ENCODE measurements around the gene TMEM170B.

Gene TMEM170B

GRCh38 chr6:11580686-11581405, 43.3 kb downstream of the TMEM170B start:
- peaks cover 16% of the 10 kb centered on the region for H3K36me3 ChIP-seq (ENCODE audit: insufficient read depth, low read length)
- no peak overlapping the region for H2AFZ ChIP-seq (ENCODE audit: low read depth, low read length)
- no peaks in the 10 kb centered on the region for H3K27me3 ChIP-seq (ENCODE audit: insufficient read depth, low read length)

GRCh38 chr6:11584244-11584643, 46.7 kb downstream of the TMEM170B start:
- Histone ChIP-seq H3K4me3 (ENCODE audit: low read length) (no peak overlapping the region), H2AFZ (ENCODE audit: low read depth, low read length) (no peak overlapping the region), H3K27me3 (ENCODE audit: insufficient read depth, low read length) (no peaks in the 10 kb centered on the region)

More at GRCh38 chr6:11580686-11581405, 43.3 kb downstream of the TMEM170B start:
- peaks cover 2% of the 10 kb centered on the region for H3K4me1 ChIP-seq (ENCODE audit: insufficient read depth, low read length)
- no peaks in the 10 kb centered on the region for H3K9me3 ChIP-seq (ENCODE audit: low read length)
- no peak overlapping the region for H3K4me3 ChIP-seq (ENCODE audit: low read length)

GRCh38 chr6:11585426-11586016, 48.0 kb downstream of the TMEM170B start:
- Histone ChIP-seq H3K9me3 (ENCODE audit: low read length) (no peaks in the 10 kb centered on the region), H3K4me1 (ENCODE audit: insufficient read depth, low read length) (peaks cover 5% of the 10 kb centered on the region), H3K27me3 (ENCODE audit: insufficient read depth, low read length) (no peaks in the 10 kb centered on the region), H2AFZ (ENCODE audit: low read depth, low read length) (no peak overlapping the region), H3K36me3 (ENCODE audit: insufficient read depth, low read length) (no peaks in the 10 kb centered on the region), H3K4me3 (ENCODE audit: low read length) (no peak overlapping the region)

More at GRCh38 chr6:11584244-11584643, 46.7 kb downstream of the TMEM170B start:
- H3K4me1 ChIP-seq (ENCODE audit: insufficient read depth, low read length): peaks cover 5% of the 10 kb centered on the region
- peaks cover 5% of the 10 kb centered on the region for H3K36me3 ChIP-seq (ENCODE audit: insufficient read depth, low read length)
- H3K9me3 ChIP-seq (ENCODE audit: low read length): no peaks in the 10 kb centered on the region

GRCh38 chr6:11586117-11586516, 48.6 kb downstream of the TMEM170B start:
- Histone ChIP-seq H3K9me3 (ENCODE audit: low read length) (no peaks in the 10 kb centered on the region), H3K4me3 (ENCODE audit: low read length) (no peak overlapping the region), H2AFZ (ENCODE audit: low read depth, low read length) (no peak overlapping the region), H3K27me3 (ENCODE audit: insufficient read depth, low read length) (no peaks in the 10 kb centered on the region), H3K36me3 (ENCODE audit: insufficient read depth, low read length) (no peaks in the 10 kb centered on the region), H3K4me1 (ENCODE audit: insufficient read depth, low read length) (peaks cover 5% of the 10 kb centered on the region)

- H3K4me1 ChIP-seq (ENCODE audit: insufficient read depth, low read length): peaks cover 5% of the 10 kb centered on the region
- H3K27me3 ChIP-seq (ENCODE audit: insufficient read depth, low read length): no peaks in the 10 kb centered on the region
- no peak overlapping the region for H2AFZ ChIP-seq (ENCODE audit: low read depth, low read length)
- H3K4me3 ChIP-seq (ENCODE audit: low read length): no peak overlapping the region
- no peaks in the 10 kb centered on the region for H3K9me3 ChIP-seq (ENCODE audit: low read length)
- H3K36me3 ChIP-seq (ENCODE audit: insufficient read depth, low read length): no peaks in the 10 kb centered on the region
Measured at GRCh38 chr6:11586536-11586935, 49.0 kb downstream of the TMEM170B start.

GRCh38 chr6:11589261-11589660, 51.7 kb downstream of the TMEM170B start:
- no peak overlapping the region for H2AFZ ChIP-seq (ENCODE audit: low read depth, low read length)
- H3K27me3 ChIP-seq (ENCODE audit: insufficient read depth, low read length): no peaks in the 10 kb centered on the region
- no peak overlapping the region for H3K4me3 ChIP-seq (ENCODE audit: low read length)
- peaks cover 4% of the 10 kb centered on the region for H3K4me1 ChIP-seq (ENCODE audit: insufficient read depth, low read length)
- H3K9me3 ChIP-seq (ENCODE audit: low read length): no peaks in the 10 kb centered on the region
- H3K36me3 ChIP-seq (ENCODE audit: insufficient read depth, low read length): no peaks in the 10 kb centered on the region

GRCh38 chr6:11592294-11592906, 54.9 kb downstream of the TMEM170B start:
- Histone ChIP-seq H3K27me3 (ENCODE audit: insufficient read depth, low read length) (no peaks in the 10 kb centered on the region), H3K36me3 (ENCODE audit: insufficient read depth, low read length) (no peaks in the 10 kb centered on the region), H3K4me1 (ENCODE audit: insufficient read depth, low read length) (no peaks in the 10 kb centered on the region), H3K9me3 (ENCODE audit: low read length) (no peaks in the 10 kb centered on the region), H2AFZ (ENCODE audit: low read depth, low read length) (no peak overlapping the region), H3K4me3 (ENCODE audit: low read length) (no peak overlapping the region)

- Histone ChIP-seq H3K9me3 (ENCODE audit: low read length) (no peaks in the 10 kb centered on the region), H3K4me1 (ENCODE audit: insufficient read depth, low read length) (no peaks in the 10 kb centered on the region), H3K36me3 (ENCODE audit: insufficient read depth, low read length) (no peaks in the 10 kb centered on the region), H3K4me3 (ENCODE audit: low read length) (no peak overlapping the region), H2AFZ (ENCODE audit: low read depth, low read length) (no peak overlapping the region), H3K27me3 (ENCODE audit: insufficient read depth, low read length) (no peaks in the 10 kb centered on the region)
Measured at GRCh38 chr6:11593096-11593495, 55.5 kb downstream of the TMEM170B start.

- Histone ChIP-seq H3K4me3 (ENCODE audit: low read length) (no peak overlapping the region), H3K36me3 (ENCODE audit: insufficient read depth, low read length) (no peaks in the 10 kb centered on the region), H2AFZ (ENCODE audit: low read depth, low read length) (no peak overlapping the region), H3K9me3 (ENCODE audit: low read length) (no peaks in the 10 kb centered on the region), H3K27me3 (ENCODE audit: insufficient read depth, low read length) (no peaks in the 10 kb centered on the region), H3K4me1 (ENCODE audit: insufficient read depth, low read length) (no peaks in the 10 kb centered on the region)
Measured at GRCh38 chr6:11595903-11596302, 58.4 kb downstream of the TMEM170B start.

- no peaks in the 10 kb centered on the region for H3K27me3 ChIP-seq (ENCODE audit: insufficient read depth, low read length)
- H3K4me3 ChIP-seq (ENCODE audit: low read length): no peak overlapping the region
- H3K9me3 ChIP-seq (ENCODE audit: low read length): no peaks in the 10 kb centered on the region
- H3K36me3 ChIP-seq (ENCODE audit: insufficient read depth, low read length): no peaks in the 10 kb centered on the region
- H3K4me1 ChIP-seq (ENCODE audit: insufficient read depth, low read length): no peaks in the 10 kb centered on the region
- no peak overlapping the region for H2AFZ ChIP-seq (ENCODE audit: low read depth, low read length)
Measured at GRCh38 chr6:11596640-11597237, 59.2 kb downstream of the TMEM170B start.

- H3K9me3 ChIP-seq (ENCODE audit: low read length): no peaks in the 10 kb centered on the region
- no peaks in the 10 kb centered on the region for H3K4me1 ChIP-seq (ENCODE audit: insufficient read depth, low read length)
- no peaks in the 10 kb centered on the region for H3K36me3 ChIP-seq (ENCODE audit: insufficient read depth, low read length)
- H3K4me3 ChIP-seq (ENCODE audit: low read length): no peak overlapping the region
- no peak overlapping the region for H2AFZ ChIP-seq (ENCODE audit: low read depth, low read length)
- no peaks in the 10 kb centered on the region for H3K27me3 ChIP-seq (ENCODE audit: insufficient read depth, low read length)
Measured at GRCh38 chr6:11598687-11599086, 61.1 kb downstream of the TMEM170B start.

GRCh38 chr6:11600251-11600650, 62.7 kb downstream of the TMEM170B start:
- no peaks in the 10 kb centered on the region for H3K27me3 ChIP-seq (ENCODE audit: insufficient read depth, low read length)
- no peaks in the 10 kb centered on the region for H3K9me3 ChIP-seq (ENCODE audit: low read length)
- H2AFZ ChIP-seq (ENCODE audit: low read depth, low read length): no peak overlapping the region
- H3K4me3 ChIP-seq (ENCODE audit: low read length): no peak overlapping the region
- no peaks in the 10 kb centered on the region for H3K36me3 ChIP-seq (ENCODE audit: insufficient read depth, low read length)
- peaks cover 5% of the 10 kb centered on the region for H3K4me1 ChIP-seq (ENCODE audit: insufficient read depth, low read length)

All from neuron (in vitro differentiated cells).